Neutrophil (primary cell): ENCODE measurements around the gene COL25A1.

ENCODE experiments used
- H3K27ac ChIP-seq: fragments of 200-600 bp; sonication (generic); 2 replicates; pipeline ENCODE4 v1.5.1; 2016; ENCODE audit warnings: mild to moderate bottlenecking, moderate library complexity
- H3K27me3 ChIP-seq: fragments of 200-600 bp; sonication (generic); 2 replicates; pipeline ENCODE4 v1.6.0; 2016; ENCODE audit warnings: mild to moderate bottlenecking
- H3K36me3 ChIP-seq: fragments of 200-600 bp; sonication (generic); 2 replicates; pipeline ENCODE4 v1.5.1; 2017
- H3K4me1 ChIP-seq, 2 experiments: fragments of 200-600 bp in 1 of 2; sonication (generic) in 1 of 2; 1 replicate in 1 of 2; 2 replicates in 1 of 2; pipeline versions ENCODE4 v1.5.1 to v1.6.1; 2013 to 2016; ENCODE audit warnings: low read depth in 1 of 2, low read length in 1 of 2, mild to moderate bottlenecking in 1 of 2, moderate library complexity in 1 of 2; ENCODE audit not compliant: control insufficient read depth in 1 of 2, insufficient read depth in 1 of 2
- H3K4me3 ChIP-seq, 2 experiments: fragments of 200-600 bp in 1 of 2; sonication (generic) in 1 of 2; 1 replicate in 1 of 2; 2 replicates in 1 of 2; pipeline ENCODE4 v1.5.1; 2013 to 2016; ENCODE audit warnings: low read depth in 1 of 2, low read length in 1 of 2, mild to moderate bottlenecking in 1 of 2, moderate library complexity in 1 of 2
- H3K9me3 ChIP-seq: fragments of 200-600 bp; sonication (generic); 2 replicates; pipeline ENCODE4 v1.5.1; 2016
- TF ChIP-seq, protein P1 (sequence below): fragments of 200-600 bp; sonication (generic); IDR thresholded peaks from 2 replicates; pipeline ENCODE4 v1.5.1; 2016; ENCODE audit warnings: antibody characterized with exemption

COL25A1 gene

DNA sequence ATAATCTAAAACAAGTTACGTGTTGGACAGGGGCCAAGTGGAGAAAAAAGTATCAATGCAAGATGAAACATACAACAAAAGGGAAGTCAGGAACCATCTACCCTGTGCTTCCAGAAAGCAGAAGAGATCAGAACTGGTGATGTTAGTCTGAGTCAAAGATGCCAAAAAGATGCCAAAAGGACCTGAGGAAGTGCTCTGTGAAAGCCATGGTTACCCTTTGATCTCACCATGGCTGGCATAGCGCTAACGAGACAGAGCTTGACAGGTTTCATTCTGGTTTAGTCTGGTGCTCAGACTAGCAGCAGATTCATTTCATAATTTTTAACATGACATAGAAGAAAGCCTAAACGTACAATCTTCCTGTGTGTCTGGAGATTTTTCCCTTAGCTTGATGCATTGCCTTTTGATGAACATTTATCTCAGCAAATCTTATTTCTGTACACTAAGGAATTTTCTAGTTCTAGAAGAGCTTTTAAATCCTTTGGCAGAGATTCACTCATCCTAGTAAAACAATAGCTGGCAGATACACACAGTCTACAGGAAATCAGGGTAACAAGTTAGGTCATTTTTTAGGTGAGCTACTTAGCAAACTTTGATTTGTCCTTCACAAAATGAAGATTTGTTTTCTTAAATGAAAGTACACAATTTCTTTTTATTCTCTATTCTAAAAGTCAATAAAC, 87.7 kb downstream of the COL25A1 start:
- H3K4me1 ChIP-seq = no peaks in the 10 kb centered on the region
- no peak overlapping the region for H3K27ac ChIP-seq
- no peaks in the 10 kb centered on the region for H3K36me3 ChIP-seq
- TF ChIP-seq, protein P1, sequence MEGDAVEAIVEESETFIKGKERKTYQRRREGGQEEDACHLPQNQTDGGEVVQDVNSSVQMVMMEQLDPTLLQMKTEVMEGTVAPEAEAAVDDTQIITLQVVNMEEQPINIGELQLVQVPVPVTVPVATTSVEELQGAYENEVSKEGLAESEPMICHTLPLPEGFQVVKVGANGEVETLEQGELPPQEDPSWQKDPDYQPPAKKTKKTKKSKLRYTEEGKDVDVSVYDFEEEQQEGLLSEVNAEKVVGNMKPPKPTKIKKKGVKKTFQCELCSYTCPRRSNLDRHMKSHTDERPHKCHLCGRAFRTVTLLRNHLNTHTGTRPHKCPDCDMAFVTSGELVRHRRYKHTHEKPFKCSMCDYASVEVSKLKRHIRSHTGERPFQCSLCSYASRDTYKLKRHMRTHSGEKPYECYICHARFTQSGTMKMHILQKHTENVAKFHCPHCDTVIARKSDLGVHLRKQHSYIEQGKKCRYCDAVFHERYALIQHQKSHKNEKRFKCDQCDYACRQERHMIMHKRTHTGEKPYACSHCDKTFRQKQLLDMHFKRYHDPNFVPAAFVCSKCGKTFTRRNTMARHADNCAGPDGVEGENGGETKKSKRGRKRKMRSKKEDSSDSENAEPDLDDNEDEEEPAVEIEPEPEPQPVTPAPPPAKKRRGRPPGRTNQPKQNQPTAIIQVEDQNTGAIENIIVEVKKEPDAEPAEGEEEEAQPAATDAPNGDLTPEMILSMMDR = no peak
- H3K27me3 ChIP-seq = no peaks in the 10 kb centered on the region
- no peaks in the 10 kb centered on the region for H3K9me3 ChIP-seq
- no peak overlapping the region for H3K4me3 ChIP-seq

DNA sequence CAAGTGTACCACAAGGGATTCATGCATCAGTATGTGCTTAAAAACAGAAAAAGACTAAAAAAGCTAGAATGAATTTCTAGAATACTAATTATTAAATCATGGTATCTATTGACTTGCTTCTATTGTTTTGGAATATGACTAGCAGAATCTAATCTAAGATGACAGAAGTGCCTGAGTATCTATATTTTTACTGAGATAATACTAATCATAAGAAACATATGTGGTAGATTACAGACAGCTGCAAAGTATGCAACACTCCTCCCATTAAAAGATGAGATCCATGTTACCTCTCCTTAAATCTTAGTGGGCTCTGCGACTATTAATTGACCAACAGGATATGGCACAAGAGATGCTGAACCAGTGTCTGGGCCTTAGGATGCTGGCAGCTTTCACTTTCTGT, 89.4 kb downstream of the COL25A1 start:
- H3K27ac ChIP-seq = no peak overlapping the region
- no peaks in the 10 kb centered on the region for H3K36me3 ChIP-seq
- TF ChIP-seq, protein P1 = no peak
- no peaks in the 10 kb centered on the region for H3K9me3 ChIP-seq
- H3K4me3 ChIP-seq = no peak overlapping the region
- no peaks in the 10 kb centered on the region for H3K4me1 ChIP-seq
- H3K27me3 ChIP-seq = no peaks in the 10 kb centered on the region

DNA sequence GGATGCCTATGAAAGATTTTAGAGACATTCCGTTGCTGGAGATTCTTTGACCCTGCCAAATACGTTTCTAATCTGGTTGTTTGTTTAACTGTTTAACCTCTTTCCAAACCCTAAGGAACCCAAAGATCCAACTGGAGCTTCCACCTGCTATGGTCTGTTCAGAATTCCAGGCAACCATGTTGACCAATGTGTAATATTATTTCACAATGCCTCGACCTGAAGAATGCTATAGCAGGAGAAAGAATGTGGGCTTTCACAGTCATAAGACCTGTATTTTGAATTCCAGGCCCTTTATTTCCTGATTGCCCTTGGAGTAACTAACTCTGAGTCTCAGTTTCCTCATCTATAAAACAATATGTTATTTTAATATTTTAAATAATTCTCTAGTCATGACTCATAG, 90.8 kb downstream of the COL25A1 start:
- Histone ChIP-seq H3K4me3 (no peak overlapping the region), H3K36me3 (no peaks in the 10 kb centered on the region), H3K27me3 (no peaks in the 10 kb centered on the region), H3K27ac (no peak overlapping the region), H3K4me1 (no peaks in the 10 kb centered on the region), H3K9me3 (no peaks in the 10 kb centered on the region)
- TF ChIP-seq, protein P1 = no peak

DNA sequence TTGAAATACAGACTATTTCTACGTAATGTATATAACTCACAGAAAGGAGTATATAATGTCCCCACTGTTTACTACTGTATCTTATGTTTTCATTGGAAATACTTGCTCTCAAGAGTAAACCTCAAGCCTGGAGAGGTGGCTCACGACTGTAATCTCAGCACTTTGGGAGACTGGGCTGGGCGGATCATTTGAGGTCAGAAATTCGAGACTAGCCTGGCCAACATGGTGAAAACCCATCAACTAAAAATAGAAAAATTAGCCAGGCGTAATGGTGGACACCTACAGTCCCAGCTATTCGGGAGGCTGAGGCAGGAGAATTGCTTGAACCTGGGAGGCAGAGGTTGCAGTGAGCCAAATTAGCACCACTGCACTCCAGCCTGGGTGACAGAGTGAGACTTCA, 92.8 kb downstream of the COL25A1 start:
- no peak overlapping the region for H3K27ac ChIP-seq
- TF ChIP-seq, protein P1 = no peak
- H3K4me1 ChIP-seq = no peaks in the 10 kb centered on the region
- H3K9me3 ChIP-seq = no peaks in the 10 kb centered on the region
- no peaks in the 10 kb centered on the region for H3K36me3 ChIP-seq
- no peak overlapping the region for H3K4me3 ChIP-seq
- no peaks in the 10 kb centered on the region for H3K27me3 ChIP-seq

DNA sequence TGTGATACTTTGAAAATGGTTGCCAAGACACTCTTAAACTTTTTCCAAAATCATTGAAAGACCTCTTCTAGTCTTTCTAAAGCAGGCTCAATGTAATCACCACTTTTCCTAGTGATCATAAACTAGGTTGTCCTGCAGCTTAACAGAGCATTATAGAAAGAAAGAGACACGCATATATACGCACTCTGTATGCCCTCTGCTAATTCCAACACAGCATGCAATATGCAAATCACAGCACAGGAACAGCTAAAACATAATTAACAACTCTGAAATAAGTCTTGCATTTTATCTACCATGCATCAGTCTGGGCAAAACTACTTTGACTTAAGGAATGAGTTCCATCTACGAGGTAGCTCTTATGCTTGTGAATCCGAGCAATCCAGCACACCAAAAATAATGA, 94.6 kb downstream of the COL25A1 start:
- no peaks in the 10 kb centered on the region for H3K27me3 ChIP-seq
- H3K9me3 ChIP-seq = no peaks in the 10 kb centered on the region
- no peaks in the 10 kb centered on the region for H3K36me3 ChIP-seq
- H3K4me1 ChIP-seq = no peaks in the 10 kb centered on the region
- TF ChIP-seq, protein P1 = no peak
- no peak overlapping the region for H3K27ac ChIP-seq
- H3K4me3 ChIP-seq = no peak overlapping the region
